Naive thymus-derived CD4-positive, alpha-beta T cell (primary cell): ENCODE measurements around the gene COPS2. TPM values are rescaled to one million over a fixed set of nuclear protein-coding genes. Genes with fewer than 3 reads are reported as not detected.
A peak's percentile ranks its signal among the peaks of the same experiment; 100 is the strongest.

Experiments
- ATAC-seq: fragments of 150-1000 bp; cut with Tn5 transposase; 2 replicates; pipeline ENCODE4 v1.10.0; 2021; ENCODE audit warnings: mild to moderate bottlenecking, moderate library complexity
- CTCF ChIA-PET: fragments of 350-600 bp; sonication (Branson Sonifier 250); formaldehyde crosslinking; loops from one replicate; lab custom pipeline; 2021; ENCODE audit warnings: antibody characterized with exemption; lab: Charles Lee
- POLR2A ChIA-PET: fragments of 350-600 bp; sonication (Branson Sonifier 250); formaldehyde crosslinking; loops from one replicate; lab custom pipeline; 2021; ENCODE audit warnings: antibody characterized with exemption, inconsistent platforms; lab: Charles Lee
- DNase-seq, 9 donors: peaks; one replicate each; pipeline versions ENCODE4 v3.0.0 to v3.0.0-alpha.2; 2020 to 2022; ENCODE audit warnings: mixed read lengths in 1 of 9
- H3K27ac ChIP-seq: one replicate; pipeline ENCODE4 v1.7.0; 2013; ENCODE audit warnings: mild to moderate bottlenecking, low read depth, low read length, moderate library complexity
- H3K27me3 ChIP-seq, 2 donors: one replicate each; pipeline ENCODE4 v1.7.0; 2013; ENCODE audit warnings: low read length in 2 of 2, mild to moderate bottlenecking in 2 of 2, moderate library complexity in 2 of 2; ENCODE audit not compliant: control insufficient read depth in 2 of 2, insufficient read depth in 2 of 2
- H3K36me3 ChIP-seq, 3 experiments: 1 replicate in 2 of 3; 2 replicates in 1 of 3; pipeline ENCODE4 v1.7.0; 2013; ENCODE audit warnings: low read length in 3 of 3, mild to moderate bottlenecking in 3 of 3, moderate library complexity in 1 of 3; ENCODE audit not compliant: insufficient read depth in 3 of 3, control insufficient read depth in 2 of 3
- H3K4me1 ChIP-seq, 2 donors: one replicate each; pipeline ENCODE4 v1.7.0; 2013; ENCODE audit warnings: low read length in 2 of 2, mild to moderate bottlenecking in 2 of 2, moderate library complexity in 1 of 2; ENCODE audit not compliant: control insufficient read depth in 2 of 2, insufficient read depth in 2 of 2
- H3K4me3 ChIP-seq: 2 replicates; pipeline ENCODE4 v1.7.0; 2013; ENCODE audit warnings: mild to moderate bottlenecking, low read length
- H3K9me3 ChIP-seq, 3 experiments: 1 replicate in 2 of 3; 2 replicates in 1 of 3; pipeline ENCODE4 v1.7.0; 2013; ENCODE audit warnings: low read length in 3 of 3; ENCODE audit not compliant: control insufficient read depth in 2 of 3
- H3K27ac Mint-ChIP-seq, 9 donors: one replicate each; pipeline ENCODE4 v1.8.0; 2020 to 2022; ENCODE audit warnings: mixed read lengths in 9 of 9, mild to moderate bottlenecking in 8 of 9, moderate library complexity in 5 of 9, inconsistent platforms in 2 of 9
- H3K27me3 Mint-ChIP-seq, 5 donors: one replicate each; pipeline ENCODE4 v1.8.0; 2021 to 2022; ENCODE audit warnings: mixed read lengths in 5 of 5, mild to moderate bottlenecking in 1 of 5
- H3K36me3 Mint-ChIP-seq, 5 donors: one replicate each; pipeline ENCODE4 v1.8.0; 2020 to 2022; ENCODE audit warnings: mixed read lengths in 5 of 5, mild to moderate bottlenecking in 3 of 5, inconsistent platforms in 1 of 5
- H3K4me1 Mint-ChIP-seq, 7 donors: one replicate each; pipeline ENCODE4 v1.8.0; 2020 to 2022; ENCODE audit warnings: mixed read lengths in 7 of 7, mild to moderate bottlenecking in 3 of 7, inconsistent platforms in 1 of 7
- H3K4me3 Mint-ChIP-seq, 10 donors: one replicate each; pipeline ENCODE4 v1.8.0; 2020 to 2022; ENCODE audit warnings: mild to moderate bottlenecking in 10 of 10, mixed read lengths in 10 of 10, moderate library complexity in 6 of 10, inconsistent platforms in 2 of 10
- H3K9me3 Mint-ChIP-seq, 11 donors: one replicate each; pipeline ENCODE4 v1.8.0; 2020 to 2022; ENCODE audit warnings: mixed read lengths in 11 of 11, mild to moderate bottlenecking in 4 of 11, inconsistent platforms in 1 of 11, moderate library complexity in 1 of 11
- intact Hi-C, 2 donors: fragments of 100-400 bp; cut with micrococcal nuclease; formaldehyde crosslinking; loops; one replicate each; pipeline ENCODE4 v1.15.1; 2023
- polyA plus RNA-seq, 2 donors: library from polyadenylated mRNA; unstranded; fragments of 300-500 nt; fragmentation: Illumina TruSeq; gene quantifications; one replicate each; pipeline ENCODE4 v1.2.3, GENCODE V29; 2021
- total RNA-seq, 6 experiments: library from RNA in 5 of 6; stranded (reverse) in 5 of 6; gene quantifications; 1 replicate in 5 of 6; 2 replicates in 1 of 6; pipeline ENCODE4 v1.2.3 and lab custom pipeline; 2021 to 2026

Gene COPS2
- total and polyA plus RNA-seq, 7 experiments from 2014 or later: 25.4 to 91.5 (median 62.1) TPM

DNA sequence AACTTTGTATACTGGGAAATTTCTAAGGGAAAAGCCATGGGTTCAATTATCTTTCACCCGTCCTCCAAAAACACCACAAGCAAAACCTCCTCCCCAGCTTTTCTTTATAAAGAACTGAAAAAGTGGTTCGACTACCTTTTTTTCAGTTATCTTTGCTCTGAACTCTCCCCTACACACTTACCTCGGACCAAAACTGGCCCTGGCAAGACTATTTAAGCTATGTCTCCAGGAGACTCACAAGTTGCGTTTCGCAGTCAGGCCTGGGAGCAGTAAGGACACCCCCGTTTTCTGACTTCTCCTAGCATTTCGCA lies 645 bp downstream of the COPS2 start:
- Mint-ChIP-seq H3K9me3 (peaks cover 0 to 1% (median 0%) of the 10 kb centered on the region in 11 donors), H3K27me3 (no peaks in the 10 kb centered on the region), H3K4me1 (peaks cover 41 to 74% (median 61%) of the 10 kb centered on the region in 7 donors), H3K4me3 (peak overlapping the region; percentile 95 to 100 (median 98)), H3K36me3 (peaks cover 0 to 6% (median 0%) of the 10 kb centered on the region in 5 donors), H3K27ac (peak overlapping the region; percentile 93 to 100 (median 97))
- intact Hi-C loops: loop anchor here (1.0 to 10.0 kb wide), 17 partner anchors 8 to 1752 kb away; partner anchors contain the start of genes CEP152 (in 2 of the 2), DUT (in 2 of the 2), EID1 (in 2 of the 2) and GALK2 (in 2 of the 2)
- DNase-seq (no peak), ATAC-seq (no peak)
- peak overlapping the region; percentile 93 for H3K27ac ChIP-seq
- ChIA-PET CTCF (interaction anchor here (1.8 kb wide), 1 partner anchor 9 kb away, joined by 7 read pairs; no protein-coding TSS in a partner anchor), POLR2A (interaction anchor here (0.8 to 2.5 kb wide), 9 partner anchors 10 to 1199 kb away, joined by 3 to 32 read pairs (median 5); partner anchors contain the start of genes CEP152, EID1 and GALK2)
- H3K4me3 ChIP-seq: peak overlapping the region; percentile 88
- peaks cover 9 to 26% of the 10 kb centered on the region in 2 donors for H3K4me1 ChIP-seq
- no peaks in the 10 kb centered on the region for H3K9me3 ChIP-seq
- peaks cover 0 to 6% (median 0%) of the 10 kb centered on the region in 3 experiments for H3K36me3 ChIP-seq
- H3K27me3 ChIP-seq: no peaks in the 10 kb centered on the region

DNA sequence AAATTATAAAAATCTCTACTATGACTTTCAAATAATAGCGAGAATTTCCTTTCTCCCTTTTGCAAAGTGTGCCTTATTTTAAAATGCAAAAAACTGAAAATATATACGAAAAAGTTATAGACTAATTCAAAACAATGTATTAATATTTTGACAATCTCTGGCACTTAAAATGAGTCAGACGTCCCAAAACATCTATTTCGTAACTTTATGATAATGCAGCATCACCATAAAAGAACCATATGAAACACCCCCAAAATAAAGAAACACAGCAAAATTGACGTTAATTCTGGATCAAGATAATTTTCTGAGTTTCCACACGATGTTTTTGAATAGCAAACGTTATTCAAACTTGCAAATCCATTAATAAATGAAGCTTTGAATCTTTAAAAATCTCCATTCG lies 1.0 kb downstream of the COPS2 start:
- peak overlapping the region; percentile 88 for H3K4me3 ChIP-seq
- H3K27ac ChIP-seq: peak overlapping the region; percentile 93
- intact Hi-C loops: loop anchor here (2.0 to 10.0 kb wide), 4 partner anchors 824 to 1752 kb away; partner anchors contain the start of genes DUT (in 1 of the 2), SPPL2A (in 1 of the 2) and TRPM7 (in 1 of the 2)
- H3K36me3 Mint-ChIP-seq: peaks cover 0 to 6% (median 0%) of the 10 kb centered on the region in 5 donors
- peak overlapping the region; percentile 95 to 100 (median 98) for H3K4me3 Mint-ChIP-seq
- ATAC-seq: no peak
- H3K4me1 ChIP-seq: peaks cover 9 to 26% of the 10 kb centered on the region in 2 donors
- ChIA-PET CTCF (interaction anchor here (1.8 kb wide), 1 partner anchor 8 kb away, joined by 7 read pairs; no protein-coding TSS in a partner anchor), POLR2A (interaction anchor here (0.8 to 2.5 kb wide), 8 partner anchors 10 to 344 kb away, joined by 3 to 32 read pairs (median 4); partner anchors contain the start of genes CEP152, EID1 and GALK2)
- peak overlapping the region; percentile 30 to 100 (median 97) for H3K27ac Mint-ChIP-seq
- H3K9me3 ChIP-seq: no peaks in the 10 kb centered on the region
- no peak for DNase-seq
- H3K4me1 Mint-ChIP-seq: peaks cover 43 to 78% (median 65%) of the 10 kb centered on the region in 7 donors
- H3K27me3 Mint-ChIP-seq: no peaks in the 10 kb centered on the region
- H3K9me3 Mint-ChIP-seq: peaks cover 0 to 1% (median 0%) of the 10 kb centered on the region in 11 donors
- H3K27me3 ChIP-seq: no peaks in the 10 kb centered on the region
- peaks cover 0 to 9% (median 0%) of the 10 kb centered on the region in 3 experiments for H3K36me3 ChIP-seq

DNA sequence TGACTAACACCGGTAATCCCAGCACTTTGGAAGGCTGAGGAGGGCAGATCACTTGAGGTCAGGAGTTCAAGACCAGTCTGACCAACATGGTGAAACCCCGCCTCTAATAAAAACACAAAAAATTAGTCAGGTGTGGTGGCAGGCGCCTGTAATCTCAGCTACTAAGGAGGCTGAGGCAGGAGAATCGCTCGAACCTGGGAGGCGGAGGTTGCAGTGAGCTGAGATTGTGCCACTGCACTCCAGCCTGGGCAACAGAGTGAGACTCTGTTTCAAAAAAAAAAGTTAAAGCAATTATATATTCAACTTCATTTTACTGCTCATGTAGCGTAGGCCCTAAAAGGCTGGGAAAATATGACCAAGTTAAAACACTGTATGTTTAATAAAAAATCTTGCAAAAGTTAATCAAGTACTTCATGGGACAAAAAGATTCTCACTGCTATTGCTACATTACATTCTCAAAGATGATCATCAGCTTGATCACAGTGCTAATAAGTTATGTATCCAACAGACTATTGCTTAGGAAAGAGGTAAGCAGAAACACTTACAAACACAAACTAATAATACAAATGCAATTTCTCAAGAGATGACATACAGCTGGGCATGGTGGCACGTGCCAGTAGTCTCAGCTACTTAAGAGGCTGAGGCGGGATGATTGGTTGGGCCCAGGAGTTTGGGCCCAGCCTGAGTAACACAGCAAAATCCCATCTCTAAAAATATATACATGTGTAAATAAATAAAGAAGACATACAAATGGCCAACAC lies 2.7 kb downstream of the COPS2 start:
- peaks cover 16 to 26% of the 10 kb centered on the region in 2 donors for H3K4me1 ChIP-seq
- CTCF ChIA-PET: interaction anchor here (0.9 kb wide), 1 partner anchor 291 kb away, joined by 3 read pairs; no protein-coding TSS in a partner anchor
- intact Hi-C loops: loop anchor here in 1 of 2 donors (10.0 kb wide), 2 partner anchors 1532 to 1612 kb away; partner anchors contain the start of genes SPPL2A and TRPM7

DNA sequence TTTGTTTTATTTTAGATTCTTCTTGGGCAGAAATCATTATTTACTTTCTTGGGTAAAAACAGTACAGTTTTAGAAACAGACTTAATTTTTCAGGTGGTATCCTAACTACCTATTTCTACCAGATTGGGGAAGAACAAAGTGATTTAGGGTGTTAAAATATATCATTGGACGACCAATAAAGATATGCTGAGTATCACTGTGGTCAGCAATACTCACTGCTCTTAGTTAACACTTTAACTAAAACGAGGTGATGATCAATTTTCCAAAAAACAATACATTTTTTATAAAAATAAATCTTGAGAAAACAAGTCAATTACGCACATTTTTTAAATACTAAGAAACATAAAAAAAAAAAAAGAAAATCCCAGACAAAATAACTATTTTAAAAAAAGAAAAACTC lies 3.6 kb downstream of the COPS2 start:
- Mint-ChIP-seq H3K4me3 (no peak overlapping the region), H3K4me1 (peaks cover 42 to 90% (median 72%) of the 10 kb centered on the region in 7 donors), H3K36me3 (peaks cover 0 to 7% (median 0%) of the 10 kb centered on the region in 5 donors), H3K9me3 (peaks cover 0 to 1% (median 0%) of the 10 kb centered on the region in 11 donors), H3K27me3 (no peaks in the 10 kb centered on the region), H3K27ac (no peak overlapping the region)
- ATAC-seq: no peak
- Histone ChIP-seq H3K4me3 (no peak overlapping the region), H3K27me3 (no peaks in the 10 kb centered on the region), H3K4me1 (peaks cover 23 to 25% of the 10 kb centered on the region in 2 donors), H3K9me3 (no peaks in the 10 kb centered on the region), H3K27ac (no peak overlapping the region), H3K36me3 (peaks cover 0 to 13% (median 0%) of the 10 kb centered on the region in 3 experiments)
- POLR2A ChIA-PET: no interaction called here
- DNase-seq: no peak
- intact Hi-C loops: loop anchor here in 1 of 2 donors (10.0 kb wide), 2 partner anchors 1533 to 1613 kb away; partner anchors contain the start of genes SPPL2A and TRPM7
- CTCF ChIA-PET: no interaction called here

More for the DNA sequence above, 2.7 kb downstream of the COPS2 start:
- peaks cover 0 to 1% (median 0%) of the 10 kb centered on the region in 11 donors for H3K9me3 Mint-ChIP-seq
- peaks cover 0 to 13% (median 0%) of the 10 kb centered on the region in 3 experiments for H3K36me3 ChIP-seq
- no peak for ATAC-seq
- no peak overlapping the region for H3K27ac ChIP-seq
- no peaks in the 10 kb centered on the region for H3K27me3 ChIP-seq
- H3K36me3 Mint-ChIP-seq: peaks cover 0 to 7% (median 0%) of the 10 kb centered on the region in 5 donors
- POLR2A ChIA-PET: interaction anchor here (0.7 to 0.8 kb wide), 2 partner anchors 346 to 446 kb away, joined by 4 to 5 read pairs; no protein-coding TSS in a partner anchor
- no peak for DNase-seq
- H3K4me1 Mint-ChIP-seq: peaks cover 48 to 90% (median 74%) of the 10 kb centered on the region in 7 donors
- H3K27ac Mint-ChIP-seq: peak overlapping the region in 2 of 9 donors; percentile 28 to 38
- H3K4me3 ChIP-seq: no peak overlapping the region
- H3K9me3 ChIP-seq: no peaks in the 10 kb centered on the region
- peak overlapping the region; percentile 34 to 100 (median 86) for H3K4me3 Mint-ChIP-seq
- H3K27me3 Mint-ChIP-seq: no peaks in the 10 kb centered on the region

DNA sequence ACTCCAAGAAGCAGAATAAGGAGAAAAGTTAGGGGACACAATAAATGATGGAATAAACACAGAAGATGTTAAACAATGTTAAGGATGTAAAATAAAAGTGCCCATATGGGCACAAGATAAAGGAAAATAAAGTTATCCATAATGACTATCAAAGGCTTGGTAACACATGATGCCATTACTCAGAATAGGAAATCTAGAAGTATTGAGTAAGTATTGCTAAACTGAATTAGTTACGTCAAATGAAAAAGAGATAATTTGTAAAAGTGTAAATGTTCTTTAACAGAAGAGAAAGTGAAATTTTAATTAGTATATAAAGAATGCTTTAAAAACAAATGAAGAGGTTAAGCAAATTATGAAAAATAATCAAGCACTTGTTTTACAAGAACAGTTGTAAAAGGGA lies 6.7 kb downstream of the COPS2 start:
- H3K36me3 Mint-ChIP-seq: peaks cover 0 to 7% (median 0%) of the 10 kb centered on the region in 5 donors
- peak overlapping the region in 5 of 10 donors; percentile 4 to 52 (median 32) for H3K4me3 Mint-ChIP-seq
- Histone ChIP-seq H3K9me3 (no peaks in the 10 kb centered on the region), H3K27ac (no peak overlapping the region), H3K27me3 (no peaks in the 10 kb centered on the region), H3K4me1 (peaks cover 11 to 19% of the 10 kb centered on the region in 2 donors), H3K4me3 (no peak overlapping the region), H3K36me3 (peaks cover 0 to 9% (median 5%) of the 10 kb centered on the region in 3 experiments)
- ATAC-seq (no peak), DNase-seq (no peak)
- POLR2A ChIA-PET: no interaction called here
- peak overlapping the region in 4 of 9 donors; percentile 1 to 71 (median 16) for H3K27ac Mint-ChIP-seq
- H3K9me3 Mint-ChIP-seq: no peaks in the 10 kb centered on the region
- H3K27me3 Mint-ChIP-seq: no peaks in the 10 kb centered on the region
- CTCF ChIA-PET: interaction anchor here (0.7 to 1.0 kb wide), 2 partner anchors 129 to 286 kb away, joined by 3 read pairs; no protein-coding TSS in a partner anchor
- H3K4me1 Mint-ChIP-seq: peaks cover 32 to 83% (median 58%) of the 10 kb centered on the region in 7 donors
- intact Hi-C loops: loop anchor here in 1 of 2 donors (2.0 to 5.0 kb wide), 2 partner anchors 16 to 791 kb away; no protein-coding TSS in a partner anchor

DNA sequence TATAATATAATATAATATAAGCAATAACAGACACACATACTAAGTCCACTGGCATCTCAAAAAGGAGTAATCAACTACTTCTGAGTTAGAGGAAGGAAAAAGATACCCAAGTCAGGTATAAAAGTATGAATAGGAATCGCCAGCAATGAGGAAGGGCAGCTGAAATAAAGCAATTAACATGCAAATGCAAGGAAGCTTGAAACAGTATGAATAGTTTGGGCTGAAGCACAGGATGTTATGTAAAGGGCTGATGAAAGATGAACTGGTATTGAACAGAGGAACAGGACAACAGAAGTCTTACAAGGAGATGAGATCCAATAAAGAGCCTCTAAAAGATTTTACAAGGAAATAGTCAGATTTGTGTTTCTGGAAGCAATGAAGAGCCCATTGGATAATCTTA lies 7.1 kb downstream of the COPS2 start:
- no peak for ATAC-seq
- peak overlapping the region in 4 of 9 donors; percentile 1 to 71 (median 16) for H3K27ac Mint-ChIP-seq

More for the DNA sequence above, 7.1 kb downstream of the COPS2 start:
- peaks cover 28 to 80% (median 55%) of the 10 kb centered on the region in 7 donors for H3K4me1 Mint-ChIP-seq
- H3K4me1 ChIP-seq: peaks cover 8 to 15% of the 10 kb centered on the region in 2 donors
- peak overlapping the region in 6 of 10 donors; percentile 4 to 52 (median 7) for H3K4me3 Mint-ChIP-seq
- no peaks in the 10 kb centered on the region for H3K27me3 ChIP-seq
- POLR2A ChIA-PET: no interaction called here
- H3K36me3 ChIP-seq: peaks cover under 1 to 14% (median 7%) of the 10 kb centered on the region in 3 experiments
- H3K27me3 Mint-ChIP-seq: no peaks in the 10 kb centered on the region
- no peak overlapping the region for H3K27ac ChIP-seq
- H3K4me3 ChIP-seq: no peak overlapping the region
- no peaks in the 10 kb centered on the region for H3K9me3 Mint-ChIP-seq
- CTCF ChIA-PET: interaction anchor here (0.7 to 1.0 kb wide), 2 partner anchors 130 to 285 kb away, joined by 3 read pairs; no protein-coding TSS in a partner anchor
- H3K9me3 ChIP-seq: no peaks in the 10 kb centered on the region
- intact Hi-C loops: loop anchor here in 1 of 2 donors (2.0 to 5.0 kb wide), 2 partner anchors 15 to 791 kb away; no protein-coding TSS in a partner anchor
- DNase-seq: no peak
- H3K36me3 Mint-ChIP-seq: peaks cover 3 to 12% (median 3%) of the 10 kb centered on the region in 5 donors
